Activated CD4-positive, alpha-beta T cell treated with anti-CD3 and anti-CD28 coated beads, Interleukin-2, amount 50 U/mL, for 1 hour (primary cell): ENCODE results near the gene CHD6.

Source experiments
- DNase-seq: peaks from one replicate; pipeline ENCODE4 v3.0.0-alpha.2; 2020

The CHD6 gene

DNA sequence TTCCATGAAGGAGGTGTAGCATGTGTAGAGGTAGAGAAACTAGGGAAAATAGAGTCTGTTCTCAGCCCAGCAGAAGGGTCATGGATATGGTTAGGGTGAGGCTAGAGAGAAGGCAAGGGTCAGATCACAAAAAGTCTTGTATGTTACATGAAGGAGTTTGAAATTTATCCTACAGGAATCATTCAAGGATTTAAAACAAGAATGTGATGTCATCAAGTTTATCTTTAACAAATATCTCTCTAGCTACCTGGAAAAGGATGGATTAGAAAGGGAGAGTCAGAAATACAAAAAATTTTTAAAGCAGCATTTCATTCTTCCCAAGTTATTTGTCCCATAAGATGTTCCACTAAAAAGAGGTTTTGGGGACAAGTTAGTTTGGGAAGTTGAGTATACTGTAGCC lies 4.4 kb upstream of the CHD6 start:
- no peak for DNase-seq

DNA sequence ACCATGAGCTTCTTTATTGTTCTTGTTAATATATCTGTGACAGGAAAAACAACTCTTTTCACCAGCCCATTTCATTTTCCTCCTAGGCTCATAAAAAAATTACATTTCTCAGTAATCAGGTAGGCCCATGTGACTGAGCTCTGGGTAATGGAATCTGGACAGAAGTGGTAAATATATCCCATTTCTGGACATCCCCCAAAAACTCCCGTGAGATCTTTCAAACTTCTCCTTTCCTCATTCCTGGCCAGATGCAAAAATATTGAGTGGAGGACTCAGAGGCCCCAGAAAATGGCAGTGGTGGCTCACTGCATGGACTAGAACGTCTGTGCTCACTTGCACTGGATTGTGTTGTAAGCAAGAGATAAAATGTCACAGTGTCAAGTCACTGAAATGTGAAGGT lies 3.8 kb upstream of the CHD6 start:
- DNase-seq = no peak

GRCh38 chr20:41621421-41621820 lies 3.2 kb upstream of the CHD6 start:
- no peak for DNase-seq

GRCh38 chr20:41619360-41620100 lies 1.4 kb upstream of the CHD6 start:
- DNase-seq = no peak

DNA sequence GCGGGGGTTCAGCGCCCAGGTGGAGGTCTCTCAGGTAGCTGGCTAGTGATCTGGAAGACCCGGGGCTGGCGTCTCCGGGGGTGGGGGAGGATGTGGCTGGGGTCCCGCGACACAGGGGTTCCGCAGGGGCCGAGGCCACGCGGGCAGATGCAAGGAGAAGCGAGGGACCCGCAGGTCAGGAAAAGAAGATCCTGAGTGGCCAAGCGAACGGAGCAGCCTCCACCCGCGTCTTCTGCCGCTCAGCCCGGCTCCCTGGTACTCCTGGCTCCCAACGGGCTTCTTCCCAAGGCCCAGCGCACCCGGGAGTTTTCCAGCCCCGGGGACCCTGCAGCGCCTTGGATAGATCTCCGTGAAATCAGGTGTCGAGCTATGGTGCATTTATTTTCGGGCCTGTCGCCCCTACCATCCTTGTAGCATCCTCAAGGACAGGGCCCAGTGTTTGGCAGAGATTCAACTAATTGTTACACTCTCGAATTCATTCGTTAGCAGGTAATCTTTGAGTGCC lies 682 bp upstream of the CHD6 start:
- peak; percentile 1 for DNase-seq

DNA sequence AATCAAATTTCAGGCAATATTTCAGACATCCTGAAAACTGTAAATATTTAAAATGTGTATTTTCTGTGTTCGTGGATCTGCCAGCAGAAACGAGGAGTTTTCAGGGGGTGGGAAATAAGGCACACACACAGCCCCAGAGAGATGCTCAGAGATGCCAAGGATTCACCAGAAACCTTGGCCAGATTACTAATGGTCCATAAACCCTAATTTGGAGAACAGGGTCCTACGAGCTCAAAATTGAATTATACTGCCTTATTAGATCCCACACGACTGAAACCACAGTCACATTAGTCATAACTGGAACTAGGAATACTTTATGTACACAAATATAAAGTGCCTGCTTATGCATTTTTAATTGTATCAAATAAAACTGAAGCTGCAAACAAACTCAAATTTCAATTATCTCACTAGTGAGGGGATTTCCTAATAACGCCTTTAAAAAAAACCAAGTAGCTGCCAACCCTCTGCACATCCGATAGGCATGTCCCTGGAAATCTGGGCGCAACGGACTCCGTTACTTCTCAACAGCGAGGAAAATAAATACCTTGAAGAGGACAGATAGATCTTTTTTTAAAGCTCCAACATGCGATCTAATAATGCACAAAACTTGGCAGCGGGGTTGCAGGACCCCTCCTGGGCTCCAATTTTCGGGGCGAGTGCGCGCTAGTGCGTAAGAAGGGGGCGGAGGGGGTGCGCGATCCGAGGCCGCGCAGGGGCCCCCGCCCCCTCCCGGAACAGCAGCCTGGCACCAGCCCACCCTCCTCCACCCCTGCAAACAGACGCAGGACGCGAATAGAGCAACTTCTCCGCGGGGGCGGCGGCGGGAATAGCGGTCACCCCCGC lies 897 bp downstream of the CHD6 start:
- DNase-seq = peak; percentile 50

DNA sequence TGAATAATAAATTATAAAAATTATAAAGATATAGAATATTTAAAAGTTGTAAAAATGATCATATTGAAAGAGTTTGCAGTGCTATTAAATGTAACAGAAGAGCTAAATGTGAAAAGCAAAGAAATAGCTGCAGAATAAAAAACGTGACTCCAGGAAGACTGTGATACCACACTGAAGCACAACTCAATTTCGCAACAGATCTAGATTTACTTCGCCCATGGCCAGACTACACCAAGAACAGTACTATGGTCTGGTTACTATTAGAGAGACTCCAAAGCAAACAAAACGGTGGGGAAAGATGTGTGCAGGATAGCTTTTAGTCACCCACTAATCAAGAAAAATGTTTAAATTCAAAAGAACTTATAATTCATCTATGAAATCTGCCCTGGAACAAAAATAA lies 1.9 kb downstream of the CHD6 start:
- no peak for DNase-seq

DNA sequence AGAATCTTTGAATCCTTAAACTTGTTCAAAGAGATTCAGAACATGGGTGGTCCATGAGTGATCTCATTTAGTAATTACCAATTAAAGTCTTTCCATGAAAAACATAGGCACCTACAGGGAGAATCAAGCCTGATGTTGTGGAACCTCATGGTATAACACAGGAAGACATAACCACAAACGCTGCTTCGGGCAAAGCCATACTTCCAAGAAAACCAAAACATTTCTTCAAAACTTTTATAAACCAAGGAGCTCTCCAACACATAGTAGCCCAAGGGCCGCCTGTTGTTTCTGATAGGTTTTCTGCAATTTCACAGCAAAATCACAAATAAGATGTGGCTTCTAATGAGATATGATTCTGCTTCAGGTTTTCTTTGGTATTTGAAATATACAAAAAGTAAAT lies 2.5 kb downstream of the CHD6 start:
- DNase-seq = no peak

GRCh38 chr20:41615110-41615509 lies 3.1 kb downstream of the CHD6 start:
- no peak for DNase-seq

- DNase-seq = no peak
Measured at GRCh38 chr20:41613321-41613720, 4.9 kb downstream of the CHD6 start.

GRCh38 chr20:41609474-41609873 lies 8.7 kb downstream of the CHD6 start:
- no peak for DNase-seq

DNA sequence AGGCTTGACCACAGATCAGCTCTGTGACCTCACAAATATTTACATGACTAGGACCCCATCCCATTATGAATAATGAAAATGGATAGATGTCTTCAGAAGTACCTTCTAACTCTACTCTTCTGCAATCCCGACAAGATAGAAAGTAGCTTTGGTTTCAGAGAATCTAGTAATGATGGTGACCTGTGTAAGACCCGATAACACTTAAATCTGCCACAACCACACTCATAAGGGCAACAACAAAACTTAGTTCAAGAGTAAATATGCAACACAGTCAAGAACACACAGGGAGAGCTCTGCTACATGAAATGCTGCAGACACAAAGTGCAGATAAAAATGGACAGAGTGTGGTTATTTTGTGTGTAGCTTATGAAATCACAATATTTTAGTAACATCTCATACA lies 9.6 kb downstream of the CHD6 start:
- no peak for DNase-seq

GRCh38 chr20:41607791-41608190 lies 10.4 kb downstream of the CHD6 start:
- DNase-seq = no peak

DNA sequence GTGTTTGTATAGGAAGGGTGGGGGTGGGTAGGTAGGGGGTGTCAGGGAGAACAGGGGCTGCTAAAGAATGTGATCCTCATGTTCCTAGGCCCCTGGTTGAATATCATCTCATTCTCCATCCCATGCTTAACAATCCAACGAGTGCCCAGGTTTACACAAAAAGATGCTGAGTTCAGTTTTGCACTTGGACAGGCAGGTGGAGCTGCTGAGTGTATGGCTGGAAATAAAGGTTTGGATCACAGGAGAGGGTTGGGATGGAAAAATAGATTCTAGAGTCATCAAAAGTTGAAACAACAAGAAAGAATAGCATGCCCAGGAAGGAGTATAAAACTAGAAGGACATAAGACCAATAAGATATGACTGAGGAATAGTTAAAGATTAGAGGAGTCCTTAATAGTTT lies 14.2 kb downstream of the CHD6 start:
- no peak for DNase-seq

DNA sequence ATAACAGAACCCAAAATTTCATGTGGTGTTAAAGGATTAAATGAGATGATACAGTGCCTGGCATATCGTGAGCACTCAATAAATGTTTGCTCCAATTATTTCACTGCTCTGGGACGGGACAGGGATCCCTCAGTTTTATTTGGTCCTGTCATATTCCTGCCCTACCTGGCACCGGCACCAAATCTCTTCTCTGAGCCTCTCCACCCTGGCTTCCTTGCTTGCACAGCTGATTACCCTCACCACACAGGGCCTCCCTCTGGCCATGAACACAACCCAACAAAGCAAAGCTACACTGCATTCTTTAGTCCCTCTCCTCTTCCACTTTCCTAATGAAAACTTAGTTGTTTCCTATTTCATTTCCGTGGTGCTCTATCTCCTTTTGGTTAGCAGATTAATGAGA lies 16.4 kb downstream of the CHD6 start:
- no peak for DNase-seq

GRCh38 chr20:41600926-41601631 lies 17.1 kb downstream of the CHD6 start:
- DNase-seq = no peak

DNA sequence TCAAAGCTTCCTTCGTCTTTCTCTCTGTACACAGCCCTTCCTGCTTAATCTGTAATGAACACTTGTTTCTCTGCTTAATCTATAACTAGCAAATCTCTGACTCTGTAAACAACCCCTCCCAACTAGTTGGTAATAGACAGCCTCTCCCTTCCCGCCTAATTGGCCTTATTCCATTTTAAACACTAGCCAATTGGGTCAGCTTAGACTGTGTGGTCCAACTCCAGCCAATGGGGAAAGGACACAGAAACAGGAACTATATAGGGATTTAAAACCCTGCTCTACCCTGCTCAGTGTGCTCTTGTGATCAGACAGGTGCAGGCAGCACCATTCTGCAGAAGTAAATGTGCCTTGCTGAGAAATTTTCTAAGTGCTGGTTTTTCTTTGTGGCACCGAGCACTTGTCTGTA lies 18.5 kb downstream of the CHD6 start:
- no peak for DNase-seq

- no peak for DNase-seq
Measured at GRCh38 chr20:41598719-41599118, 19.5 kb downstream of the CHD6 start.

DNA sequence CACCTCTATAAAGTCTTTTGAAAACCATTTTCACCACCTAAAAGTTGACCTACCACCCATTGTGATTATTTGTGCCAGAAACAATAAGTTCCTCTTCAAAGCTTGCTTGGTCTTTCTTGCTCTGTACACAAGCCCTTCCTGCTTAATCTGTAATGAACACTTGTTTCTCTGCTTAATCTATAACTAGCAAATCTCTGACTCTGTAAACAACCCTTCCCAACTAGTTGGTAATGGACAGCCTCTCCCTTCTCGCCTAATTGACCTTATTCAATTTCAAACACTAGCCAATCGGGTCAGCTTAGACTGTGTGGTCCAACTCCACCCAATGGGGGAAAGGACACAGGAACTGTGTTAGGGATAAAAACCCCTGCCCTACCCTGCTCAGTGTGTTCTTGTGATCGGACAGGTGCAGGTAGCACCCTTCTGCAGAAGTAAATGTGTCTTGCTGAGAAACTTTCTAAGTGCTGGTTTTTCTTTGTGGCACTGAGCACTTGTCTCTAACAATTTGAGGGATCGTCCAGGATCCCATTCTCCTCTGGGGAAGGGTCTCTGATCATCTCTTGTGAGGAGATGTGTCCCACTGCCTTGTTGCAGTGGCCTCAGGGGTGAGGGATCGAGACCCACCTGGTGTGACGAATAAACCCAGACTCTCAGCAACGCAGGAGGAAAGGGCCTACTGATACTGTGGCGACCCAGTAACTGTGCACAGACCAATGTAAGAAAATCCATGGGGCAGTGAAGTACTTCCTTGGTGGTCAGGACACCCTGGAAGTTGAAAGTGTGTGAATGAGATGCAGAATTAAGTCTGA lies 23.5 kb downstream of the CHD6 start:
- DNase-seq = no peak

GRCh38 chr20:41592516-41593216 lies 25.5 kb downstream of the CHD6 start:
- no peak for DNase-seq

GRCh38 chr20:41587956-41588355 lies 30.2 kb downstream of the CHD6 start:
- no peak for DNase-seq

DNA sequence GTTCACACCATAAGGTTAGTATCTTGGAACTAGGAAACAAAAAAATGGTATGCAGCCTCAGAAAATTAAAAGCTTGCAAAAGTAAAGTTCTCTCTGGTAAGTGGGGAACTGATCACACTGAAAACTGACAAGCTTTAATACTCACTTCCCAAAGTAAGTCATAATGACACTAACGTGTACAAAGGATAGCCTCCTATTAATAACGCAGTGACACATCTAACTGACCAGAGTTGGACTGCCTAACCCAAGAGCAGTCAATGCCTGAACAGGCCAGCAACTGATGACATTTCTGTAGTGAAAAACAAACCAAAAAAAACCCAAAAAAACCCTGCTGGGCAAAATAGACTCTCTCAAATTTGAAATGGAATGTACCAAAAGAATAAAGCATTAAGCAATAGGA lies 30.7 kb downstream of the CHD6 start:
- DNase-seq = no peak
